ENCODE measurements around the gene KIF16B. TPM values are rescaled to one million over a fixed set of nuclear protein-coding genes. Genes with fewer than 3 reads are reported as not detected.
"Not testable (repeated sequence)": the region's sequence is repeated elsewhere in the genome, so short reads cannot be mapped to it uniquely, and the experiment has no call there.

Gene KIF16B
- total and polyA plus RNA-seq, 2 experiments from 2014 or later: 8.2 to 26.5 TPM

GRCh38 chr20:16569246-16570153 lies 3.7 kb downstream of the KIF16B start:
- H3K27ac ChIP-seq: no peak overlapping the region
- no peak for TF ChIP-seq CTCF (IDR thresholded peaks at IDR 0.05; ENCODE audit: low read depth, low read length)
- H3K27me3 ChIP-seq: no peaks in the 10 kb centered on the region
- H3K9me3 ChIP-seq (ENCODE audit: low read depth): no peaks in the 10 kb centered on the region
- H3K4me1 ChIP-seq (ENCODE audit: low read depth): peaks cover 7% of the 10 kb centered on the region
- H3K4me3 ChIP-seq: no peak overlapping the region
- H3K36me3 ChIP-seq: no peaks in the 10 kb centered on the region
- no peak for DNase-seq (ENCODE audit: low read depth in 1 of 2, low spot score in 1 of 2)

- no peak for DNase-seq (ENCODE audit: low read depth in 1 of 2, low spot score in 1 of 2)
- Histone ChIP-seq H3K4me1 (ENCODE audit: low read depth) (peaks cover 10% of the 10 kb centered on the region), H3K36me3 (no peaks in the 10 kb centered on the region), H3K27ac (no peak overlapping the region), H3K27me3 (no peaks in the 10 kb centered on the region), H3K4me3 (no peak overlapping the region), H3K9me3 (ENCODE audit: low read depth) (no peaks in the 10 kb centered on the region)
- TF ChIP-seq CTCF (IDR thresholded peaks at IDR 0.05; ENCODE audit: low read depth, low read length): no peak
These were observed 7.2 kb downstream of the KIF16B start for GRCh38 chr20:16566080-16566479.

- H3K27me3 ChIP-seq; H3K4me1 ChIP-seq (ENCODE audit: low read depth); H3K27ac ChIP-seq; DNase-seq (ENCODE audit: low read depth in 1 of 2, low spot score in 1 of 2); H3K4me3 ChIP-seq; H3K9me3 ChIP-seq (ENCODE audit: low read depth); H3K36me3 ChIP-seq: not testable (repeated sequence)
These were observed 9.2 kb downstream of the KIF16B start for GRCh38 chr20:16564079-16564478.

GRCh38 chr20:16563066-16563806 lies 10.0 kb downstream of the KIF16B start:
- peak overlapping the region; percentile 44 for H3K27ac ChIP-seq
- no peak for TF ChIP-seq CTCF (IDR thresholded peaks at IDR 0.05; ENCODE audit: low read depth, low read length)
- DNase-seq (ENCODE audit: low read depth in 1 of 2, low spot score in 1 of 2): no peak
- H3K27me3 ChIP-seq: no peaks in the 10 kb centered on the region
- H3K4me3 ChIP-seq: no peak overlapping the region
- no peaks in the 10 kb centered on the region for H3K9me3 ChIP-seq (ENCODE audit: low read depth)
- H3K4me1 ChIP-seq (ENCODE audit: low read depth): peaks cover 10% of the 10 kb centered on the region
- no peaks in the 10 kb centered on the region for H3K36me3 ChIP-seq

GRCh38 chr20:16562259-16562658 lies 11.0 kb downstream of the KIF16B start:
- Histone ChIP-seq H3K9me3 (ENCODE audit: low read depth) (no peaks in the 10 kb centered on the region), H3K4me3 (no peak overlapping the region), H3K36me3 (no peaks in the 10 kb centered on the region), H3K27ac (no peak overlapping the region), H3K27me3 (no peaks in the 10 kb centered on the region), H3K4me1 (ENCODE audit: low read depth) (peaks cover 10% of the 10 kb centered on the region)
- DNase-seq (ENCODE audit: low read depth in 1 of 2, low spot score in 1 of 2): no peak
- no peak for TF ChIP-seq CTCF (IDR thresholded peaks at IDR 0.05; ENCODE audit: low read depth, low read length)

- peaks cover 4% of the 10 kb centered on the region for H3K4me1 ChIP-seq (ENCODE audit: low read depth)
- no peaks in the 10 kb centered on the region for H3K27me3 ChIP-seq
- H3K9me3 ChIP-seq (ENCODE audit: low read depth): no peaks in the 10 kb centered on the region
- H3K27ac ChIP-seq: no peak overlapping the region
- no peaks in the 10 kb centered on the region for H3K36me3 ChIP-seq
- no peak for DNase-seq (ENCODE audit: low read depth in 1 of 2, low spot score in 1 of 2)
- H3K4me3 ChIP-seq: no peak overlapping the region
- no peak for TF ChIP-seq CTCF (IDR thresholded peaks at IDR 0.05; ENCODE audit: low read depth, low read length)
These were observed 12.6 kb downstream of the KIF16B start for GRCh38 chr20:16560661-16561060.
